Right lobe of liver (tissue), 6 donors: ENCODE measurements around the gene ARID4B. TPM values are rescaled to one million over a fixed set of nuclear protein-coding genes. Genes with fewer than 3 reads are reported as not detected.

ENCODE experiments used
- ATAC-seq, 4 donors: fragments of 200-7000 bp; cut with Tn5 transposase; one replicate each; pipeline ENCODE4 v1.9.1; 2020; ENCODE audit warnings: mild to moderate bottlenecking in 4 of 4, moderate library complexity in 4 of 4
- DNase-seq, 3 donors: peaks; one replicate each; pipeline ENCODE4 v3.0.0-alpha.2; 2020
- H3K27ac ChIP-seq, 3 donors: fragments of 200-600 bp; one replicate each; pipeline ENCODE4 v1.8.0; 2022
- H3K27me3 ChIP-seq, 2 donors: fragments of 200-600 bp; one replicate each; pipeline ENCODE4 v1.8.0; 2022
- H3K36me3 ChIP-seq, 4 donors: fragments of 200-600 bp; sonication (generic) in 1 of 4; one replicate each; pipeline versions ENCODE4 v1.5.1 to v1.8.0; 2017 to 2022; ENCODE audit warnings: control low read depth in 1 of 4
- H3K4me1 ChIP-seq, 4 donors: fragments of 200-600 bp; sonication (generic) in 1 of 4; one replicate each; pipeline versions ENCODE4 v1.5.1 to v1.8.0; 2017 to 2022; ENCODE audit warnings: control low read depth in 1 of 4
- H3K4me3 ChIP-seq, 3 donors: fragments of 200-600 bp; one replicate each; pipeline ENCODE4 v1.8.0; 2022
- H3K9me3 ChIP-seq, 4 donors: fragments of 200-600 bp; sonication (generic) in 1 of 4; one replicate each; pipeline versions ENCODE4 v1.5.1 to v1.8.0; 2017 to 2022; ENCODE audit warnings: control low read depth in 1 of 4
- CTCF ChIP-seq, 4 donors: fragments of 200-600 bp in 3 of 4; fragments of 450-650 bp in 1 of 4; IDR thresholded peaks; one replicate each; pipeline versions ENCODE4 v1.5.1 to v1.8.0; 2016 to 2022; ENCODE audit warnings: antibody characterized with exemption in 4 of 4, mild to moderate bottlenecking in 2 of 4
- POLR2A ChIP-seq: fragments of 450-650 bp; IDR thresholded peaks from one replicate; pipeline ENCODE4 v1.6.1; 2017; ENCODE audit warnings: antibody characterized with exemption, mild to moderate bottlenecking
- WGBS: methylation state at CpG from one replicate; pipeline ENCODE4 v1.1.6; 2018; ENCODE audit warnings: low coverage, low lambda C conversion rate; ENCODE audit not compliant: insufficient coverage; ENCODE audit errors: missing lambda C conversion rate; 5-methylcytosine and 5-hydroxymethylcytosine counted together
- intact Hi-C, 2 donors: fragments of 100-400 bp; cut with DNase I; formaldehyde crosslinking; loops; one replicate each; pipeline versions ENCODE4 v1.11.2 to v1.14.1; 2022
- total RNA-seq, 6 experiments: library from RNA; depleted of rRNA in 2 of 6; stranded (reverse); fragments of >200 nt in 2 of 6; fragmentation: NEBNext Ultra II Directional in 3 of 6; extraction: Animal tissue kit (Norgen Biotek cat#: 25700) in 3 of 6; gene quantifications; one replicate each; pipeline versions ENCODE4 v1.1.0 to v1.2.4, GENCODE V29; 2016 to 2023
- donor health status: DM: no; HTN: yes; CAD: no.
- donor health status: DM: no; HTN: no; CAD: no.
- donor health status: DM: no; HTN: no; CAD: no.
- donor health status: DM: no; HTN: yes; CAD: no.
- donor health status: DM: no; HTN: yes; CAD: no.

The ARID4B gene
- total RNA-seq, 6 experiments from 2014 or later: 8.0 to 16.2 (median 11.4) TPM

- WGBS: 91% methylated on average over 4 of the region's 4 CpGs
These were observed 35.2 kb downstream of the ARID4B start for GRCh38 chr1:235292790-235293189.

GRCh38 chr1:235291599-235292091 lies 36.3 kb downstream of the ARID4B start:
- H3K4me1 ChIP-seq: peaks cover 0 to 9% (median 0%) of the 10 kb centered on the region in 4 donors
- H3K36me3 ChIP-seq: no peaks in the 10 kb centered on the region
- intact Hi-C loops: no loop called here
- no peak overlapping the region for H3K27ac ChIP-seq
- ATAC-seq (no peak), DNase-seq (no peak)
- WGBS: 50% methylated on average over 6 of the region's 6 CpGs
- TF ChIP-seq POLR2A (no peak), CTCF (IDR thresholded peaks at IDR 0.05) (no peak)
- no peak overlapping the region for H3K4me3 ChIP-seq
- no peaks in the 10 kb centered on the region for H3K27me3 ChIP-seq
- H3K9me3 ChIP-seq: no peaks in the 10 kb centered on the region

More at GRCh38 chr1:235292790-235293189, 35.2 kb downstream of the ARID4B start:
- H3K27me3 ChIP-seq: no peaks in the 10 kb centered on the region
- DNase-seq (no peak), ATAC-seq (no peak)
- no peaks in the 10 kb centered on the region for H3K36me3 ChIP-seq
- H3K4me3 ChIP-seq: no peak overlapping the region
- H3K4me1 ChIP-seq: peaks cover 0 to 9% (median 0%) of the 10 kb centered on the region in 4 donors
- no peaks in the 10 kb centered on the region for H3K9me3 ChIP-seq
- TF ChIP-seq POLR2A (no peak), CTCF (IDR thresholded peaks at IDR 0.05) (no peak)
- H3K27ac ChIP-seq: no peak overlapping the region
- intact Hi-C loops: no loop called here

- DNase-seq (no peak), ATAC-seq (no peak)
- 91% methylated on average over 12 of the region's 12 CpGs for WGBS
- intact Hi-C loops: no loop called here
- TF ChIP-seq CTCF (IDR thresholded peaks at IDR 0.05) (no peak), POLR2A (no peak)
- no peaks in the 10 kb centered on the region for H3K9me3 ChIP-seq
- H3K4me3 ChIP-seq: no peak overlapping the region
- peaks cover 0 to 9% (median 0%) of the 10 kb centered on the region in 4 donors for H3K4me1 ChIP-seq
- no peaks in the 10 kb centered on the region for H3K36me3 ChIP-seq
- H3K27me3 ChIP-seq: no peaks in the 10 kb centered on the region
- H3K27ac ChIP-seq: no peak overlapping the region
These were observed 37.1 kb downstream of the ARID4B start for GRCh38 chr1:235290740-235291502.

- DNase-seq: no peak
- no peak overlapping the region for H3K4me3 ChIP-seq
- no peaks in the 10 kb centered on the region for H3K9me3 ChIP-seq
- WGBS: 89% methylated on average over 10 of the region's 12 CpGs
- no peak for TF ChIP-seq POLR2A
- TF ChIP-seq CTCF (IDR thresholded peaks at IDR 0.05): no peak
- ATAC-seq: no peak
- no peak overlapping the region for H3K27ac ChIP-seq
- intact Hi-C loops: no loop called here
- no peaks in the 10 kb centered on the region for H3K36me3 ChIP-seq
- no peaks in the 10 kb centered on the region for H3K27me3 ChIP-seq
- H3K4me1 ChIP-seq: peaks cover 0 to 9% (median 0%) of the 10 kb centered on the region in 4 donors
These were observed 37.9 kb downstream of the ARID4B start for GRCh38 chr1:235289859-235290739.
